ENCODE results near the gene PTPRE.

DNA sequence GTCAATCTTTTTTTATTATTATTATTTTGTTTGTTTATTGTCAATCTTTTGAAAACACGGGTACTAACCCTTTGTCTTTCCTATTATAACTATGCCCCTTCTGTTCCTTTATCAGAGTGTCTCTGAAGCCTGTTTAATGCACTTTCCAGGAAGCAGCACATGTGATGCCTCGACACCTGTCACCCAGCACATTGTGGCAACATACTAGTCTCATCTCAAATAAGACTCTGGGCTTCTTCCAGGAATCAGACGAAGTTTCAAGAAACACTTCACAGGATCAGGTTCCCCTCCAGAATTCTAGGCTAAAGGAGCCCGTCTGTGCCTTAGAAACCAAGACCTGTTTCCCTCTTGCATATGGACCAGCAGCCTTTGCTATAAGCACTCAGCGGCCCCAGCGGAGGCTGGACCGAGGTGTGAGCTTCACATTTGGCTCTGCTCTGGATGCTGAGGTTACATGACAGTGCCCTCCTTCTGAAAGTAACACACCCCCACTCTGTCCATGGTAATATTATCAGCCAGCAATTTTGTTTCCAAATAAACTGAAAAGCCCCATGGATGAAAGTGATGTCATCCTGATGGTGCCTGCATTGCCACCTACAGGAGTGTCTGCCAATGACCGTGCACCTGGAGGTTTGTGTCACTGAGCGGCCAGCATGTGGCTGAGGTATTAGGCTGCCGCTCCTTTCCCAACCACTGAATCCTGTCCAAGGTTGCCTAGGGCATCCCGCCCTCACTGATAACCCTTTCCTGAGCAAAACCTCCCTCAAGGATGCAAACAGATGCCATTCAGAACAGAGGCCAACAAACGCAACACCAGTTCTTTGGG, 181.2 kb downstream of the PTPRE start:
- TF ChIP-seq YY1 (IDR thresholded peaks at IDR 0.05; ENCODE audit: insufficient read depth, insufficient read length), result no peak
- no peak for TF ChIP-seq ZNF274 (IDR thresholded peaks at IDR 0.05; ENCODE audit: low read depth, low read length)
